Mucosa of rectum (tissue), 2 donors: ENCODE data around the gene DCAF4.
A peak's percentile ranks its signal among the peaks of the same experiment; 100 is the strongest.

Experiments used
- H3K27ac ChIP-seq, 2 donors: one replicate each; pipeline ENCODE4 v1.7.0; 2013; ENCODE audit warnings: inconsistent platforms in 2 of 2, low read depth in 2 of 2, low read length in 2 of 2
- H3K27me3 ChIP-seq, 2 donors: one replicate each; pipeline ENCODE4 v1.7.0; 2013; ENCODE audit warnings: low read length in 2 of 2; ENCODE audit not compliant: control insufficient read depth in 2 of 2, insufficient read depth in 2 of 2
- H3K36me3 ChIP-seq, 2 donors: one replicate each; pipeline ENCODE4 v1.7.0; 2013; ENCODE audit warnings: low read length in 2 of 2; ENCODE audit not compliant: control insufficient read depth in 2 of 2, insufficient read depth in 2 of 2
- H3K4me1 ChIP-seq, 2 donors: one replicate each; pipeline ENCODE4 v1.7.0; 2013; ENCODE audit warnings: low read length in 2 of 2, mild to moderate bottlenecking in 1 of 2; ENCODE audit not compliant: control insufficient read depth in 2 of 2, insufficient read depth in 2 of 2
- H3K4me3 ChIP-seq, 2 donors: one replicate each; pipeline ENCODE4 v1.7.0; 2013; ENCODE audit warnings: low read length in 2 of 2
- H3K9ac ChIP-seq, 2 donors: one replicate each; pipeline ENCODE4 v1.7.0; 2013; ENCODE audit warnings: low read length in 2 of 2, low read depth in 1 of 2, mild to moderate bottlenecking in 1 of 2
- H3K9me3 ChIP-seq, 2 donors: one replicate each; pipeline ENCODE4 v1.7.0; 2013; ENCODE audit warnings: low read length in 2 of 2; ENCODE audit not compliant: control insufficient read depth in 2 of 2
- donor health status: healthy.
- donor health status: Normal muscosa, but diverticular disease.

DCAF4 gene

DNA sequence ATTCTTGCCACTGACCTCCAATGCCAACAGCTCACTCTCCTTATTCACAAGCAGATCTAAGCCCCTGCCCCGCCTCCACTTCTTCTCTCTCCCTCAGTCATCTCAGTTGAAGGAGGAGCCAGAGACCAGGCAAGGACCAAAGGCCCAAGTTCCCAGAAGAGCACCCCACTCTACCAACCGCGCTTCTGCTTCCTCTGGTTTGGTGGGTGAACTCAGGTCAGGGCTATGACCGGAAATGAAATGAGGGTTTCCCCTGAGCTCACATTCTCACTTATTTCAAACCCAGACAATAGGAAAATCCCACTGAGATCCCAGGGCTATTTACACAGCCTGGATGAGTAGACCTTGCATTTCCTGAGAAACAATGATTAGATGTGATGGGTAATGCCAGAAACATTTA is 42.3 kb upstream of the DCAF4 start:
- no peak overlapping the region for H3K9ac ChIP-seq
- H3K4me1 ChIP-seq, result no peaks in the 10 kb centered on the region
- H3K36me3 ChIP-seq, result no peaks in the 10 kb centered on the region
- no peak overlapping the region for H3K27ac ChIP-seq
- H3K9me3 ChIP-seq, result no peaks in the 10 kb centered on the region
- no peak overlapping the region for H3K4me3 ChIP-seq
- H3K27me3 ChIP-seq, result no peaks in the 10 kb centered on the region

GRCh38 chr14:72884386-72884785 is 41.9 kb upstream of the DCAF4 start:
- no peaks in the 10 kb centered on the region for H3K27me3 ChIP-seq
- H3K4me3 ChIP-seq, result no peak overlapping the region
- H3K9me3 ChIP-seq, result no peaks in the 10 kb centered on the region
- H3K36me3 ChIP-seq, result no peaks in the 10 kb centered on the region
- H3K4me1 ChIP-seq, result no peaks in the 10 kb centered on the region
- H3K9ac ChIP-seq, result no peak overlapping the region
- H3K27ac ChIP-seq, result no peak overlapping the region

- Histone ChIP-seq H3K4me3 (no peak overlapping the region), H3K9me3 (no peaks in the 10 kb centered on the region), H3K27ac (no peak overlapping the region), H3K4me1 (peaks cover 7 to 10% of the 10 kb centered on the region in 2 donors), H3K27me3 (peaks cover 0 to 14% of the 10 kb centered on the region in 2 donors), H3K9ac (no peak overlapping the region), H3K36me3 (no peaks in the 10 kb centered on the region)
Observed at GRCh38 chr14:72887514-72887913, 38.8 kb upstream of the DCAF4 start.

GRCh38 chr14:72888192-72888591 is 38.1 kb upstream of the DCAF4 start:
- Histone ChIP-seq H3K9me3 (no peaks in the 10 kb centered on the region), H3K27ac (no peak overlapping the region), H3K4me1 (peaks cover 11 to 14% of the 10 kb centered on the region in 2 donors), H3K36me3 (no peaks in the 10 kb centered on the region), H3K9ac (no peak overlapping the region), H3K27me3 (peaks cover 0 to 14% of the 10 kb centered on the region in 2 donors), H3K4me3 (no peak overlapping the region)

DNA sequence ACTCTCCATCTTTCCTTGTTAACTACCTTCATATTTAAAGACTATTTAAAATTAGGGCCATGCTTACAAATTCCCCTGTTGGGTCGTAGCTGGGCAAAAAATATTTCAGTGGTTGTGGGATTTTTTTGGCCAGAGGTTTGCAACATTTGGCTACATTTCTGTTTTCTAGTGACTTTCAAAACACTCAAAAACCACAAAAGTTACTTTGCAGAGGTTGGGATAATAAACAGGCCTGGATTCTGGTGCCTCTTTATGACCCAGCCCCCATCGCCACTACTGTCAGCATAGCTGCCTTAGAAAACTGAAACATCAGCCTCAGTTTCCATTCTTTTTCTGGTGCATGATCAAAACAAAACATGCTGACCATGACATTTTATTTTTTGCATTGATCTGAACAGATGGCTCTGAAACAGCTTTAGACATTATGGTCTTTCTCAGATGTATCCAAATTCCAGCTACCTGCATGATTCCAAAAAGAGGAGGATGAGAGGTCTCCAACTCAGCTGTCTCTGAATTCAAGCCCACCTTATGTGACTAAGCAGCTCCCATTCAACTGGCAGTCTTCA is 37.5 kb upstream of the DCAF4 start:
- Histone ChIP-seq H3K27me3 (peaks cover 0 to 14% of the 10 kb centered on the region in 2 donors), H3K4me3 (no peak overlapping the region), H3K36me3 (no peaks in the 10 kb centered on the region), H3K9ac (no peak overlapping the region), H3K9me3 (no peaks in the 10 kb centered on the region), H3K4me1 (peaks cover 11 to 14% of the 10 kb centered on the region in 2 donors), H3K27ac (no peak overlapping the region)

- H3K27me3 ChIP-seq, result peaks cover 0 to 14% of the 10 kb centered on the region in 2 donors
- H3K9ac ChIP-seq, result no peak overlapping the region
- no peak overlapping the region for H3K4me3 ChIP-seq
- no peaks in the 10 kb centered on the region for H3K9me3 ChIP-seq
- no peak overlapping the region for H3K27ac ChIP-seq
- no peaks in the 10 kb centered on the region for H3K36me3 ChIP-seq
- peaks cover 12 to 15% of the 10 kb centered on the region in 2 donors for H3K4me1 ChIP-seq
Observed at GRCh38 chr14:72889366-72889765, 36.9 kb upstream of the DCAF4 start.

GRCh38 chr14:72891666-72892102 is 34.6 kb upstream of the DCAF4 start:
- H3K9me3 ChIP-seq, result no peaks in the 10 kb centered on the region
- peak overlapping the region; percentile 79 for H3K4me3 ChIP-seq
- H3K27ac ChIP-seq, result no peak overlapping the region
- H3K4me1 ChIP-seq, result peaks cover 16 to 22% of the 10 kb centered on the region in 2 donors
- no peak overlapping the region for H3K9ac ChIP-seq
- no peaks in the 10 kb centered on the region for H3K36me3 ChIP-seq
- H3K27me3 ChIP-seq, result peaks cover 0 to 14% of the 10 kb centered on the region in 2 donors

DNA sequence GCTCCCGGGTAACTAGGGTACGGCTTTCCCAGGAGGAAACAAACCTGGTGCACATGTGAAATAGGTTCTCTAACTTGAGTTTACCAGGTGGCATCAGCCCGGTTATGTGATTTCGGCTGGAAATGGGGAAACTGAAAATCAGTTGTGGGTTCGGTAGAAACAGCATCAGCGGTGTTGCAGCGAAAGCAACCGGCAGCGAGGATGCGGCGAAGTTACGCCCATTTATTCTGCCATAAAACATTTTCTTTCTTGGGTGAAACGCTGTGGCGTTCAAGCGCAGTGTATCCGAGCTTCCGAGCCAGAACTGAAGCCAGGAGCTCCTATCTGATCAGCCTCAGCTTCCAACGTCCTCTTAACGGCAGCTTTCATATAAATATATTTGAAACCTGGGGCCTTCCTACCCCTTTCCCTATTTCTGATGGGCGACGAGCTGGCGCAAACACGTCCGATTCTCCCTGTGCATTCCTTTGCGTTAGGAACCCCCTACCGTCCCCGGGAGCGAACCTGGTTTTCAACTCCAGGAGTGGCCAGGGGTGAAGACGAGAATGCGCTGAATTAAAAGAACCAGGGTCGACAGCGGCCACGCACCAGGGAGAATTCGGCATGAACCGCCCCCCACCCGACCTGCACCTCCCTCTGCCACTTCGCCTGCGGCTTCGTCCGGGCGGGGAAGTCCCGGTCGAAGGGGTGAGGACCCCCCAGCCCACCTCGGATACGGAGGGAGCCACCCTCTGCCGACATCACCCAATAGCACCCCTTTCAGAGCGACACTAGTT is 34.0 kb upstream of the DCAF4 start:
- Histone ChIP-seq H3K36me3 (no peaks in the 10 kb centered on the region), H3K9ac (peak overlapping the region; percentile 56 to 62), H3K9me3 (no peaks in the 10 kb centered on the region), H3K27ac (no peak overlapping the region), H3K27me3 (peaks cover 0 to 14% of the 10 kb centered on the region in 2 donors), H3K4me3 (peak overlapping the region; percentile 79), H3K4me1 (peaks cover 16 to 22% of the 10 kb centered on the region in 2 donors)

DNA sequence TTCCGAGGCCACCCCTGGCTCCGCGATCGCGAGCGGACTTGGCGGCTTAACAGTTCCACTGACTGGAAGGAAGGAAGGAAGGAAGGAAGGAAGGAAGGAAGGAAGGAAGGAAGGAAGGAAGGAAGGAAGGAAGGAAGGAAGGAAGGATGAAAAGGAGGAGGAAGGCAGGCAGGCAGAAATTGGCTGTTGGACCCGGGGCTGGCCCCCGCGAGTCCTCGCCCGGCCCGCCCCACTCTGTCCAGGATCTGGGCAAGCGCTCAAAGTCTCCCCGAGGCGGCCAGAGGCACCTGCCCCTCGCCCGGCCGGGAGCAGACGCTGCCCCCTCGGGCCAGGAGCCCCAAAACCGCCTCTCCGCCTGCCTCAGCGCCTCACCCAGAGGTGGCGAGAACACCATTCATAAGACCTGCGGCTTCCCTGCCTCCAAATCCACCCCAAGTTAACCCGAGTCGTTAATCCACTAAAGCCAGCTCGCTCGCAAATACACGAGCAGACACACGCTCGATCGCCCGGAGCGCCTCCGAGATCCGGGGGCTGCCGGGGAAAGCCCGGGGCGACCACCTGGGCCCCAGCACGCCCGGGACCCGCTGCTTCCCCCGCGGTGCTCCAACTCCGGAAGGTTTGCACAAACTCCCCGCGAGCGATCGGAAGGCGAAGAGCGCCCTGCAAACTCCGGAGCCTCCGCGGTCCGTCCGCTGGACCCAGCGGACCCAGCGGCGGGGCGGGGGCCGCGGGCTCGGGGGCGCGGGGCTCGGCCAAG is 33.2 kb upstream of the DCAF4 start:
- peak overlapping the region; percentile 24 to 62 for H3K9ac ChIP-seq
- no peaks in the 10 kb centered on the region for H3K36me3 ChIP-seq
- H3K27me3 ChIP-seq, result peaks cover 0 to 14% of the 10 kb centered on the region in 2 donors
- H3K4me3 ChIP-seq, result peak overlapping the region; percentile 79 to 91
- H3K4me1 ChIP-seq, result peaks cover 16 to 22% of the 10 kb centered on the region in 2 donors
- H3K27ac ChIP-seq, result no peak overlapping the region
- no peaks in the 10 kb centered on the region for H3K9me3 ChIP-seq
